Panc1 (cell line): ENCODE data around the gene TMTC2. TPM values are rescaled to one million over a fixed set of nuclear protein-coding genes. Genes with fewer than 3 reads are reported as not detected.

ENCODE experiments used
- ATAC-seq: fragments of 200-7000 bp; cut with Tn5 transposase; 2 replicates; pipeline ENCODE4 v1.9.1; 2020; ENCODE audit warnings: mild to moderate bottlenecking, moderate library complexity
- BruUV-seq: library from RNA; stranded (reverse); fragments of 400-500 nt; replicated peaks from 2 replicates; lab custom pipeline; 2021; lab: Mats Ljungman, UMichigan
- CTCF ChIA-PET: fragments of 300-600 bp; sonication (Branson Sonifier 250); formaldehyde crosslinking; loops from one replicate; lab custom pipeline; 2022; ENCODE audit warnings: antibody characterized with exemption; lab: Charles Lee
- POLR2A ChIA-PET: fragments of 300-600 bp; sonication (Branson Sonifier 250); formaldehyde crosslinking; loops from one replicate; lab custom pipeline; 2022; ENCODE audit warnings: antibody characterized with exemption; lab: Charles Lee
- DNase-seq: peaks from one replicate; pipeline ENCODE4 v3.0.0-alpha.2; 2010; ENCODE audit warnings: low read depth, low spot score
- H3K27ac ChIP-seq: 2 replicates; pipeline ENCODE4 v1.5.1; 2011; ENCODE audit warnings: mild to moderate bottlenecking, low read length, inconsistent platforms
- H3K27me3 ChIP-seq: fragments of 200-500 bp; sonication (Bioruptor generic); 2 replicates; pipeline ENCODE4 v1.6.0; 2014; ENCODE audit warnings: low read length, inconsistent platforms; ENCODE audit not compliant: control insufficient read depth, insufficient read depth
- H3K36me3 ChIP-seq: fragments of 200-500 bp; sonication (Bioruptor generic); 2 replicates; pipeline ENCODE4 v1.5.1; 2014; ENCODE audit warnings: inconsistent platforms, mild to moderate bottlenecking, low read length, moderate library complexity; ENCODE audit not compliant: control insufficient read depth, insufficient read depth
- H3K4me1 ChIP-seq: 2 replicates; pipeline ENCODE4 v1.5.1; 2011; ENCODE audit warnings: inconsistent platforms, mild to moderate bottlenecking, low read length, moderate library complexity; ENCODE audit not compliant: control insufficient read depth, insufficient read depth
- H3K4me3 ChIP-seq, 2 experiments: 2 replicates each; pipeline ENCODE4 v1.5.1; 2011 to 2012; ENCODE audit warnings: low read depth in 2 of 2, low read length in 2 of 2, mild to moderate bottlenecking in 2 of 2, inconsistent platforms in 1 of 2, moderate library complexity in 1 of 2
- H3K9me3 ChIP-seq: fragments of 200-500 bp; sonication (Bioruptor generic); 2 replicates; pipeline ENCODE4 v1.5.1; 2014; ENCODE audit warnings: low read depth, mild to moderate bottlenecking, inconsistent platforms, low read length, moderate library complexity; ENCODE audit not compliant: control insufficient read depth, insufficient read depth
- CTCF ChIP-seq: fragments of 450-650 bp; IDR thresholded peaks from 2 replicates; pipeline ENCODE4 v1.5.1; 2017; ENCODE audit warnings: mild to moderate bottlenecking
- POLR2AphosphoS5 ChIP-seq: IDR thresholded peaks from 2 replicates; pipeline ENCODE4 v1.6.1; 2012; ENCODE audit warnings: mild to moderate bottlenecking, low read depth, low read length, moderate library complexity
- SIN3A ChIP-seq: IDR thresholded peaks from 2 replicates; pipeline ENCODE4 v1.6.1; 2012; ENCODE audit warnings: low read depth, mild to moderate bottlenecking, low read length, moderate library complexity, borderline replicate concordance; ENCODE audit not compliant: insufficient read depth
- TCF7L2 ChIP-seq: IDR thresholded peaks from 2 replicates; pipeline ENCODE4 v1.6.1; 2011; ENCODE audit warnings: mild to moderate bottlenecking, low read depth, low read length, inconsistent platforms
- in situ Hi-C: cut with HindIII; loops from 2 replicates; pipeline ENCODE4 v1.10.0; 2016; ENCODE audit warnings: low sequenced_read_pairs, low pct_unique_long_range_greater_than_20kb
- intact Hi-C: fragments of 100-400 bp; cut with micrococcal nuclease; formaldehyde crosslinking; loops from one replicate; pipeline ENCODE4 v1.10.0; 2022; ENCODE audit not compliant: unreplicated experiment
- total RNA-seq: library from RNA; stranded (reverse); gene quantifications from one replicate; pipeline ENCODE4 v1.2.1, GENCODE V29; 2021; ENCODE audit not compliant: unreplicated experiment
- TF ChIP-seq, protein P1 (sequence below), 2 experiments: IDR thresholded peaks; 2 replicates each; pipeline ENCODE4 v1.6.1; 2011 to 2012; ENCODE audit warnings: low read depth in 2 of 2, control low read depth in 1 of 2, low read length in 1 of 2, mild to moderate bottlenecking in 1 of 2, moderate library complexity in 1 of 2; ENCODE audit not compliant: insufficient read depth in 1 of 2

Gene TMTC2
- total RNA-seq, 1 experiment from 2014 or later = 5.7 TPM

GRCh38 chr12:83150465-83151189 is 463.9 kb downstream of the TMTC2 start:
- Histone ChIP-seq H3K36me3 (no peaks in the 10 kb centered on the region), H3K27ac (no peak overlapping the region), H3K4me3 (no peak overlapping the region), H3K4me1 (no peaks in the 10 kb centered on the region), H3K9me3 (no peaks in the 10 kb centered on the region), H3K27me3 (no peaks in the 10 kb centered on the region)
- no TSS peak for BruUV-seq
- ChIA-PET CTCF (no interaction called here), POLR2A (no interaction called here)
- intact Hi-C loops (no loop called here), in situ Hi-C loops (no loop called here)
- DNase-seq (no peak), ATAC-seq (no peak)
- no peak for TF ChIP-seq TCF7L2
- TF ChIP-seq POLR2AphosphoS5 = no peak
- no peak for TF ChIP-seq SIN3A
- TF ChIP-seq CTCF = no peak
- TF ChIP-seq, protein P1, sequence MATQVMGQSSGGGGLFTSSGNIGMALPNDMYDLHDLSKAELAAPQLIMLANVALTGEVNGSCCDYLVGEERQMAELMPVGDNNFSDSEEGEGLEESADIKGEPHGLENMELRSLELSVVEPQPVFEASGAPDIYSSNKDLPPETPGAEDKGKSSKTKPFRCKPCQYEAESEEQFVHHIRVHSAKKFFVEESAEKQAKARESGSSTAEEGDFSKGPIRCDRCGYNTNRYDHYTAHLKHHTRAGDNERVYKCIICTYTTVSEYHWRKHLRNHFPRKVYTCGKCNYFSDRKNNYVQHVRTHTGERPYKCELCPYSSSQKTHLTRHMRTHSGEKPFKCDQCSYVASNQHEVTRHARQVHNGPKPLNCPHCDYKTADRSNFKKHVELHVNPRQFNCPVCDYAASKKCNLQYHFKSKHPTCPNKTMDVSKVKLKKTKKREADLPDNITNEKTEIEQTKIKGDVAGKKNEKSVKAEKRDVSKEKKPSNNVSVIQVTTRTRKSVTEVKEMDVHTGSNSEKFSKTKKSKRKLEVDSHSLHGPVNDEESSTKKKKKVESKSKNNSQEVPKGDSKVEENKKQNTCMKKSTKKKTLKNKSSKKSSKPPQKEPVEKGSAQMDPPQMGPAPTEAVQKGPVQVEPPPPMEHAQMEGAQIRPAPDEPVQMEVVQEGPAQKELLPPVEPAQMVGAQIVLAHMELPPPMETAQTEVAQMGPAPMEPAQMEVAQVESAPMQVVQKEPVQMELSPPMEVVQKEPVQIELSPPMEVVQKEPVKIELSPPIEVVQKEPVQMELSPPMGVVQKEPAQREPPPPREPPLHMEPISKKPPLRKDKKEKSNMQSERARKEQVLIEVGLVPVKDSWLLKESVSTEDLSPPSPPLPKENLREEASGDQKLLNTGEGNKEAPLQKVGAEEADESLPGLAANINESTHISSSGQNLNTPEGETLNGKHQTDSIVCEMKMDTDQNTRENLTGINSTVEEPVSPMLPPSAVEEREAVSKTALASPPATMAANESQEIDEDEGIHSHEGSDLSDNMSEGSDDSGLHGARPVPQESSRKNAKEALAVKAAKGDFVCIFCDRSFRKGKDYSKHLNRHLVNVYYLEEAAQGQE (IDR thresholded peaks at IDR 0.05; ENCODE audit: insufficient read depth in 1 of 2, low read depth in 2 of 2, low read length in 1 of 2) = no peak

- no peaks in the 10 kb centered on the region for H3K4me1 ChIP-seq
- no peaks in the 10 kb centered on the region for H3K9me3 ChIP-seq
- H3K27me3 ChIP-seq = no peaks in the 10 kb centered on the region
- H3K27ac ChIP-seq = no peak overlapping the region
- BruUV-seq = no TSS peak
- in situ Hi-C loops = no loop called here
- H3K4me3 ChIP-seq = no peak overlapping the region
- TF ChIP-seq TCF7L2 (no peak), CTCF (no peak), SIN3A (no peak), POLR2AphosphoS5 (no peak)
- TF ChIP-seq, protein P1 (IDR thresholded peaks at IDR 0.05; ENCODE audit: insufficient read depth in 1 of 2, low read depth in 2 of 2, low read length in 1 of 2) = no peak
- intact Hi-C loops = no loop called here
- ATAC-seq (no peak), DNase-seq (no peak)
- ChIA-PET CTCF (no interaction called here), POLR2A (no interaction called here)
- no peaks in the 10 kb centered on the region for H3K36me3 ChIP-seq
These were observed 466.5 kb downstream of the TMTC2 start for GRCh38 chr12:83153177-83153576.
